ENCODE measurements around the gene SPSB2.

DNA sequence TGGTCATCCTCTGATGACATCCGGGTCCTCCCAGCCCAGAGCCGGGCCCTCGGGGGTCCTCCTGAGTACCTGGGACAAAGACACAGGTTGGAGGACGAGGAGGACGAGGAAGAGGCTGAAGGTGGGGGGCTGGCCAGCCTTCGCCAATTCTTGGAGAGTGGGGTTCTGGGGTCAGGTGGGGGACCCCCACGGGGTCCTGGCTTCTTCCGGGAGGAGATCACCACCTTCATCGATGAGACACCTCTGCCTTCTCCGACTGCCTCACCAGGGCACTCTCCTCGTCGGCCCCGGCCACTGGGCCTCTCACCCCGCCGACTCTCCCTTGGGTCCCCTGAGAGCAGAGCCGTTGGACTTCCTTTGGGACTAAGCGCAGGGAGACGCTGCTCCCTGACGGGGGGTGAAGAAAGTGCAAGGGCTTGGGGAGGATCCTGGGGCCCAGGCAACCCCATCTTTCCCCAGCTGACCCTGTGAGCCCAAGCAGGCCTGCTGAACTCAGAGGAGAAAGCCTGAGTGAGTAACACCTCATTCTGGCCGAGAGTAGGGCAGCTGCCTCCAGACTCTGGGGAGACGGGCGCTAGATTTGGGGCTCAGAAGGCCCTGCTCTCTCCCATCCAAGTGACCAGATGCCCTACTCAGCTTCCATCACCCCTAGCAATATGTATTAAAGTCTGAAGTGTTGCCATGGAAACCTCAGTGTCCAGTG is 46.2 kb downstream of the SPSB2 start:
- TF ChIP-seq POLR2AphosphoS5 (IDR thresholded peaks at IDR 0.05) (no peak), POLR2A (IDR thresholded peaks at IDR 0.05) (no peak)

All from spleen (tissue), 3 donors.